Adrenal gland (tissue), 5 donors: ENCODE data around the gene NEK7.

Experiments used
- CTCF ChIP-seq, 6 experiments: fragments of 450-650 bp in 4 of 6; fragments of 200-600 bp in 2 of 6; sonication (generic) in 1 of 6; IDR thresholded peaks; 1 replicate in 5 of 6; 2 replicates in 1 of 6; pipeline versions ENCODE4 v1.5.1 to v1.8.0; 2016 to 2021; ENCODE audit warnings: antibody characterized with exemption in 6 of 6, mild to moderate bottlenecking in 2 of 6, moderate library complexity in 1 of 6
- POLR2A ChIP-seq, 2 donors: fragments of 450-650 bp; IDR thresholded peaks; one replicate each; pipeline ENCODE4 v1.6.1; 2017; ENCODE audit warnings: antibody characterized with exemption in 2 of 2, mild to moderate bottlenecking in 2 of 2, moderate library complexity in 1 of 2
- donor health status: DM: no; HTN: no; CAD: no.

DNA sequence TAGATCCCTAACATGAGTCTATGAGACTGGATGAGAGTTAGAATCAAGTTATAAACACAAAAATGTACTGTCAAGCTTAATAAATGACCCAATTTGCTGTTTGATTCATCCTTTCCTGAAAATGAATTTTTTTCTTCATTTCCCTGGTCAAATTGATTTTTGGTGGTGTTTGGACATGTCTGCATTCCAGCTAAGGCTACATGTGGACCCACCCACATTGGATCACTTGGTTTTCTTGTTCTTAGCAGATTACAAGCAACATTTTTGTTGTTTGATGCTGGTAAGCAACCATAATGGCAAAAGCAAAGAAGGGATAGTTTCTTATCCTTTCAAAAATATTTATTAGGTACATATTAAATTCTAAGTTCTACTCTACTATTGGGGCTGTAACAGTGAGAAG, 181.1 kb downstream of the NEK7 start:
- TF ChIP-seq CTCF (IDR thresholded peaks at IDR 0.05): no peak
- TF ChIP-seq POLR2A (IDR thresholded peaks at IDR 0.05): no peak
